ENCODE measurements around the gene IZUMO4.
A peak's percentile ranks its signal among the peaks of the same experiment; 100 is the strongest.

IZUMO4 gene

GRCh38 chr19:2059422-2060201 lies 37.1 kb upstream of the IZUMO4 start:
- no peak for DNase-seq

- DNase-seq, result peak; percentile 61
Measured at GRCh38 chr19:2060884-2061494, 35.7 kb upstream of the IZUMO4 start.

- DNase-seq, result peak; percentile 94
Measured at GRCh38 chr19:2061495-2062388, 35.0 kb upstream of the IZUMO4 start.

- no peak for DNase-seq
Measured at GRCh38 chr19:2062389-2062729, 34.4 kb upstream of the IZUMO4 start.

- no peak for DNase-seq
Measured at GRCh38 chr19:2062770-2063169, 33.9 kb upstream of the IZUMO4 start.

- no peak for DNase-seq
Measured at GRCh38 chr19:2063824-2064223, 32.9 kb upstream of the IZUMO4 start.

GRCh38 chr19:2064395-2064787 lies 32.3 kb upstream of the IZUMO4 start:
- no peak for DNase-seq

GRCh38 chr19:2064788-2065524 lies 31.8 kb upstream of the IZUMO4 start:
- no peak for DNase-seq

- DNase-seq, result no peak
Measured at GRCh38 chr19:2070436-2070827, 26.3 kb upstream of the IZUMO4 start.

- no peak for DNase-seq
Measured at GRCh38 chr19:2070986-2071673, 25.6 kb upstream of the IZUMO4 start.

- no peak for DNase-seq
Measured at GRCh38 chr19:2072757-2073551, 23.8 kb upstream of the IZUMO4 start.

- DNase-seq, result no peak
Measured at GRCh38 chr19:2076526-2076944, 20.2 kb upstream of the IZUMO4 start.

GRCh38 chr19:2077398-2077797 lies 19.3 kb upstream of the IZUMO4 start:
- DNase-seq, result no peak

- DNase-seq, result no peak
Measured at GRCh38 chr19:2077833-2078619, 18.7 kb upstream of the IZUMO4 start.

GRCh38 chr19:2079076-2079864 lies 17.4 kb upstream of the IZUMO4 start:
- no peak for DNase-seq

- DNase-seq, result no peak
Measured at GRCh38 chr19:2079865-2080301, 16.8 kb upstream of the IZUMO4 start.

GRCh38 chr19:2080336-2080988 lies 16.3 kb upstream of the IZUMO4 start:
- no peak for DNase-seq

- DNase-seq, result no peak
Measured at GRCh38 chr19:2081873-2082810, 14.6 kb upstream of the IZUMO4 start.

All from GOT3 (cell line).